ENCODE results near the gene UCK2.

DNA sequence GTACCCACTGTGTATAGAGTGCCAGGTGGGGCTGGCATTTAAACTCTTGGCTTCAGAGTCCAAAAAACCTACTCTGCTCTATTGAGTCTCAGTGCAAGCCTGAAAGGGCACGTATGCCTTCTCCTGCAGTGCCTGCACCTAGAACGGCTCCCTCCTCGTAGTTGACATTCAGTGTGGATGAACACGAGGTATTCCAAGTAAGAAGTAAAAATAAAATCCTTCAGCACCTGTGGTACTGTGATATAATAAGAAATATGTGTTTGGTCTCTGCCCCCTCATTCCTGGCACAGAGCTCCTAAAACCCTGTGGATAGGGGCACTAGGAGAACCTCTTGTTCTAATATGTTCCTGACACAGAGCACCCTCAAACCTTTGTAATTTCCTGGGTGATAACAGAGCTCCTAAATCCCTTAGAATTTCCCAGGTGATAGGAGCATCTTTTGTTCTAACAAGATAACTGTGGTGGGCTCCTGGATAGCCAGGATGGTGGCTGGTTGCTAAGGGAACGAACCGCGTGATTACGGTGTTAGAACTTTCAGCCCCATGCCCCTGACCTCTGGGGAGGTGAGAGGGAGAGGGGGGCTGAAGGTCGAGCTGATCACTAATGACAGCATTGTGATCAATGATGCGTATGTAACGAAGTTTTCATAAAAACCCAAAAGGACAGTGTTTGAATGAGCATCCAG lies 16.8 kb downstream of the UCK2 start:
- no peak for TF ChIP-seq CTCF (IDR thresholded peaks at IDR 0.05)
- TF ChIP-seq POLR2A (IDR thresholded peaks at IDR 0.05) = no peak
- TF ChIP-seq POLR2AphosphoS5 (IDR thresholded peaks at IDR 0.05) = no peak
- TF ChIP-seq EP300 (IDR thresholded peaks at IDR 0.05) = no peak

All from sigmoid colon (tissue), 4 donors.